Immature natural killer cell (primary cell): ENCODE measurements around the gene PEX14. TPM values are rescaled to one million over a fixed set of nuclear protein-coding genes. Genes with fewer than 3 reads are reported as not detected.
A peak's percentile ranks its signal among the peaks of the same experiment; 100 is the strongest.

ENCODE experiments used
- DNase-seq, 3 donors: peaks; one replicate each; pipeline ENCODE4 v3.0.0; 2022; ENCODE audit warnings: mixed read lengths in 1 of 3
- H3K27ac Mint-ChIP-seq, 6 donors: one replicate each; pipeline ENCODE4 v1.8.0; 2020; ENCODE audit warnings: mixed read lengths in 6 of 6, mild to moderate bottlenecking in 5 of 6, inconsistent platforms in 4 of 6, moderate library complexity in 3 of 6
- H3K27me3 Mint-ChIP-seq, 3 donors: one replicate each; pipeline ENCODE4 v1.8.0; 2020 to 2021; ENCODE audit warnings: low read depth in 3 of 3, mild to moderate bottlenecking in 3 of 3, mixed read lengths in 3 of 3, moderate library complexity in 3 of 3, inconsistent platforms in 1 of 3
- H3K36me3 Mint-ChIP-seq, 3 donors: one replicate each; pipeline ENCODE4 v1.8.0; 2020; ENCODE audit warnings: mixed read lengths in 3 of 3, inconsistent platforms in 2 of 3, mild to moderate bottlenecking in 2 of 3
- H3K4me1 Mint-ChIP-seq, 2 donors: one replicate each; pipeline ENCODE4 v1.8.0; 2020; ENCODE audit warnings: inconsistent platforms in 2 of 2, mild to moderate bottlenecking in 2 of 2, mixed read lengths in 2 of 2, moderate library complexity in 1 of 2
- H3K4me3 Mint-ChIP-seq, 5 donors: one replicate each; pipeline ENCODE4 v1.8.0; 2020; ENCODE audit warnings: mild to moderate bottlenecking in 5 of 5, mixed read lengths in 5 of 5, inconsistent platforms in 3 of 5, moderate library complexity in 3 of 5
- H3K9me3 Mint-ChIP-seq, 6 donors: one replicate each; pipeline ENCODE4 v1.8.0; 2020; ENCODE audit warnings: mild to moderate bottlenecking in 6 of 6, mixed read lengths in 6 of 6, inconsistent platforms in 4 of 6, moderate library complexity in 3 of 6
- polyA plus RNA-seq, 3 donors: library from polyadenylated mRNA; unstranded; fragments of 300-500 nt; fragmentation: Illumina TruSeq; gene quantifications; one replicate each; pipeline ENCODE4 v1.2.3, GENCODE V29; 2021

PEX14 gene
- polyA plus RNA-seq, 3 donors from 2014 or later, result 2.0 to 7.5 (median 4.1) TPM

GRCh38 chr1:10594595-10595223 is 120.0 kb downstream of the PEX14 start:
- peaks cover 10 to 11% of the 10 kb centered on the region in 2 donors for H3K4me1 Mint-ChIP-seq
- peaks cover 0 to 6% (median 0%) of the 10 kb centered on the region in 3 donors for H3K36me3 Mint-ChIP-seq
- no peak for DNase-seq
- H3K27me3 Mint-ChIP-seq, result no peaks in the 10 kb centered on the region
- H3K4me3 Mint-ChIP-seq, result no peak overlapping the region
- no peak overlapping the region for H3K27ac Mint-ChIP-seq
- no peaks in the 10 kb centered on the region for H3K9me3 Mint-ChIP-seq

GRCh38 chr1:10596780-10597179 is 122.0 kb downstream of the PEX14 start:
- H3K27ac Mint-ChIP-seq, result no peak overlapping the region
- peaks cover 0 to 12% (median 0%) of the 10 kb centered on the region in 3 donors for H3K36me3 Mint-ChIP-seq
- H3K4me3 Mint-ChIP-seq, result no peak overlapping the region
- H3K9me3 Mint-ChIP-seq, result no peaks in the 10 kb centered on the region
- peaks cover 1 to 2% of the 10 kb centered on the region in 2 donors for H3K4me1 Mint-ChIP-seq
- H3K27me3 Mint-ChIP-seq, result no peaks in the 10 kb centered on the region
- no peak for DNase-seq

- Mint-ChIP-seq H3K4me1 (peaks cover 0 to 1% of the 10 kb centered on the region in 2 donors), H3K4me3 (no peak overlapping the region), H3K9me3 (no peaks in the 10 kb centered on the region), H3K27me3 (no peaks in the 10 kb centered on the region), H3K27ac (no peak overlapping the region), H3K36me3 (peaks cover 0 to 18% (median 0%) of the 10 kb centered on the region in 3 donors)
- no peak for DNase-seq
Observed at GRCh38 chr1:10597492-10598388, 123.0 kb downstream of the PEX14 start.

GRCh38 chr1:10598389-10598702 is 123.6 kb downstream of the PEX14 start:
- Mint-ChIP-seq H3K27me3 (no peaks in the 10 kb centered on the region), H3K36me3 (peaks cover 0 to 18% (median 0%) of the 10 kb centered on the region in 3 donors), H3K4me1 (peaks cover 0 to 1% of the 10 kb centered on the region in 2 donors), H3K27ac (no peak overlapping the region), H3K4me3 (no peak overlapping the region), H3K9me3 (no peaks in the 10 kb centered on the region)
- DNase-seq, result no peak

GRCh38 chr1:10599194-10599861 is 124.6 kb downstream of the PEX14 start:
- Mint-ChIP-seq H3K4me3 (no peak overlapping the region), H3K27me3 (no peaks in the 10 kb centered on the region), H3K4me1 (peaks cover 0 to 1% of the 10 kb centered on the region in 2 donors), H3K36me3 (peaks cover 0 to 18% (median 0%) of the 10 kb centered on the region in 3 donors), H3K9me3 (no peaks in the 10 kb centered on the region), H3K27ac (no peak overlapping the region)
- DNase-seq, result no peak

GRCh38 chr1:10601342-10602070 is 126.8 kb downstream of the PEX14 start:
- no peak for DNase-seq
- Mint-ChIP-seq H3K9me3 (no peaks in the 10 kb centered on the region), H3K27ac (no peak overlapping the region), H3K4me3 (no peak overlapping the region), H3K27me3 (no peaks in the 10 kb centered on the region), H3K4me1 (no peaks in the 10 kb centered on the region), H3K36me3 (peaks cover 0 to 18% (median 0%) of the 10 kb centered on the region in 3 donors)

- H3K4me3 Mint-ChIP-seq, result no peak overlapping the region
- H3K27me3 Mint-ChIP-seq, result no peaks in the 10 kb centered on the region
- no peak for DNase-seq
- peak overlapping the region in 1 of 6 donors; percentile 39 for H3K27ac Mint-ChIP-seq
- no peaks in the 10 kb centered on the region for H3K9me3 Mint-ChIP-seq
- H3K4me1 Mint-ChIP-seq, result no peaks in the 10 kb centered on the region
- H3K36me3 Mint-ChIP-seq, result peaks cover 0 to 18% (median 0%) of the 10 kb centered on the region in 3 donors
Observed at GRCh38 chr1:10602936-10603335, 128.2 kb downstream of the PEX14 start.

GRCh38 chr1:10604966-10605365 is 130.2 kb downstream of the PEX14 start:
- Mint-ChIP-seq H3K27ac (no peak overlapping the region), H3K4me1 (no peaks in the 10 kb centered on the region), H3K9me3 (no peaks in the 10 kb centered on the region), H3K4me3 (no peak overlapping the region), H3K36me3 (peaks cover 0 to 11% (median 0%) of the 10 kb centered on the region in 3 donors), H3K27me3 (no peaks in the 10 kb centered on the region)
- no peak for DNase-seq

- peaks cover 0 to 11% (median 0%) of the 10 kb centered on the region in 3 donors for H3K36me3 Mint-ChIP-seq
- H3K4me3 Mint-ChIP-seq, result no peak overlapping the region
Observed at GRCh38 chr1:10606064-10606463, 131.3 kb downstream of the PEX14 start.

GRCh38 chr1:10607228-10607627 is 132.5 kb downstream of the PEX14 start:
- DNase-seq, result no peak
- H3K4me3 Mint-ChIP-seq, result no peak overlapping the region

More at GRCh38 chr1:10606064-10606463, 131.3 kb downstream of the PEX14 start:
- DNase-seq, result no peak
- Mint-ChIP-seq H3K4me1 (no peaks in the 10 kb centered on the region), H3K9me3 (no peaks in the 10 kb centered on the region), H3K27me3 (no peaks in the 10 kb centered on the region), H3K27ac (no peak overlapping the region)

GRCh38 chr1:10608690-10609089 is 133.9 kb downstream of the PEX14 start:
- no peaks in the 10 kb centered on the region for H3K9me3 Mint-ChIP-seq
- DNase-seq, result no peak
- no peaks in the 10 kb centered on the region for H3K4me1 Mint-ChIP-seq
- H3K27ac Mint-ChIP-seq, result peak overlapping the region in 1 of 6 donors; percentile 32
- H3K4me3 Mint-ChIP-seq, result no peak overlapping the region
- no peaks in the 10 kb centered on the region for H3K36me3 Mint-ChIP-seq
- H3K27me3 Mint-ChIP-seq, result no peaks in the 10 kb centered on the region

More at GRCh38 chr1:10607228-10607627, 132.5 kb downstream of the PEX14 start:
- peak overlapping the region in 1 of 6 donors; percentile 32 for H3K27ac Mint-ChIP-seq
- no peaks in the 10 kb centered on the region for H3K9me3 Mint-ChIP-seq
- no peaks in the 10 kb centered on the region for H3K4me1 Mint-ChIP-seq
- H3K27me3 Mint-ChIP-seq, result no peaks in the 10 kb centered on the region
- peaks cover 0 to 1% (median 0%) of the 10 kb centered on the region in 3 donors for H3K36me3 Mint-ChIP-seq

GRCh38 chr1:10610901-10611600 is 136.3 kb downstream of the PEX14 start:
- Mint-ChIP-seq H3K9me3 (no peaks in the 10 kb centered on the region), H3K4me3 (no peak overlapping the region), H3K4me1 (peaks cover 0 to 4% of the 10 kb centered on the region in 2 donors), H3K36me3 (no peaks in the 10 kb centered on the region), H3K27ac (no peak overlapping the region), H3K27me3 (no peaks in the 10 kb centered on the region)
- DNase-seq, result no peak
